Thymus (tissue), 11 donors: ENCODE data around the gene CRTC1. TPM values are rescaled to one million over a fixed set of nuclear protein-coding genes. Genes with fewer than 3 reads are reported as not detected.

ENCODE experiments used
- DNase-seq, 9 donors: peaks; one replicate each; pipeline ENCODE4 v3.0.0-alpha.2; 2013; ENCODE audit warnings: low spot score in 9 of 9, low read depth in 6 of 9, missing footprints in 1 of 9
- H3K27ac ChIP-seq, 2 donors: one replicate each; pipeline ENCODE4 v1.5.1; 2013; ENCODE audit warnings: control low read depth in 1 of 2, low read depth in 1 of 2, low read length in 1 of 2, mild to moderate bottlenecking in 1 of 2, moderate library complexity in 1 of 2
- H3K27me3 ChIP-seq, 2 donors: one replicate each; pipeline ENCODE4 v1.5.1; 2013; ENCODE audit warnings: low read length in 1 of 2; ENCODE audit not compliant: control insufficient read depth in 2 of 2, insufficient read depth in 1 of 2
- H3K36me3 ChIP-seq, 2 donors: one replicate each; pipeline ENCODE4 v1.5.1; 2013; ENCODE audit warnings: low read length in 1 of 2, mild to moderate bottlenecking in 1 of 2, moderate library complexity in 1 of 2; ENCODE audit not compliant: control insufficient read depth in 2 of 2, insufficient read depth in 2 of 2
- H3K4me1 ChIP-seq, 2 donors: one replicate each; pipeline ENCODE4 v1.5.1; 2013; ENCODE audit warnings: low read length in 2 of 2; ENCODE audit not compliant: control insufficient read depth in 2 of 2, insufficient read depth in 2 of 2
- H3K4me3 ChIP-seq, 2 donors: one replicate each; pipeline ENCODE4 v1.5.1; 2013; ENCODE audit warnings: low read length in 2 of 2, control low read depth in 1 of 2, mild to moderate bottlenecking in 1 of 2
- H3K9me3 ChIP-seq, 2 donors: one replicate each; pipeline ENCODE4 v1.5.1; 2013; ENCODE audit warnings: low read length in 1 of 2, mild to moderate bottlenecking in 1 of 2; ENCODE audit not compliant: control insufficient read depth in 2 of 2, insufficient read depth in 1 of 2
- WGBS: extraction: QIAGEN DNeasy Blood & Tissue Kit; methylation state at CpG from one replicate; pipeline ENCODE4 v1.1.7; 2013; 5-methylcytosine and 5-hydroxymethylcytosine counted together
- polyA plus RNA-seq: library from polyadenylated mRNA; stranded (reverse); fragments of 200-250 nt; gene quantifications from one replicate; pipeline ENCODE4 v1.2.3, GENCODE V29; 2013
- total RNA-seq: library from RNA; stranded (reverse); fragments of 120-200 nt; gene quantifications from one replicate; pipeline ENCODE4 v1.2.4, GENCODE V29; 2013
- donor health status: healthy.

CRTC1 gene
- total and polyA plus RNA-seq, 2 donors, result 1.2 to 9.7 TPM

- DNase-seq, result no peak
- Histone ChIP-seq H3K27ac (no peak within 1 kb of the TSS), H3K4me1 (peaks cover 0 to 9% of the 10 kb centered on the region in 2 donors), H3K9me3 (peaks cover 3 to 15% of the 10 kb centered on the region in 2 donors), H3K27me3 (peaks cover 86 to 100% of the 10 kb centered on the region in 2 donors), H3K36me3 (no peaks in the 10 kb centered on the region), H3K4me3 (no peak within 1 kb of the TSS)
- 5% methylated on average over 61 of the region's 61 CpGs for WGBS
Observed at GRCh38 chr19:18790566-18791314, 107.3 kb downstream of the CRTC1 start, which contains the start of gene COMP. Gene COMP, minus strand, starts transcription at chr19:18791305. Its CDS starts 36 bp downstream, at chr19:18791269.

GRCh38 chr19:18791315-18791678 lies 107.8 kb downstream of the CRTC1 start:
- no peak for DNase-seq
- Histone ChIP-seq H3K27me3 (peaks cover 81 to 100% of the 10 kb centered on the region in 2 donors), H3K36me3 (no peaks in the 10 kb centered on the region), H3K4me1 (peaks cover 0 to 10% of the 10 kb centered on the region in 2 donors), H3K9me3 (peaks cover 3 to 15% of the 10 kb centered on the region in 2 donors), H3K27ac (no peak overlapping the region), H3K4me3 (no peak overlapping the region)
- WGBS, result 30% methylated on average over 21 of the region's 21 CpGs

- Histone ChIP-seq H3K4me1 (peaks cover 0 to 7% of the 10 kb centered on the region in 2 donors), H3K36me3 (no peaks in the 10 kb centered on the region), H3K27me3 (peaks cover 70 to 100% of the 10 kb centered on the region in 2 donors), H3K4me3 (no peak overlapping the region), H3K27ac (no peak overlapping the region), H3K9me3 (peaks cover 1 to 4% of the 10 kb centered on the region in 2 donors)
- no peak for DNase-seq
- WGBS, result 82% methylated on average over 3 of the region's 3 CpGs
Observed at GRCh38 chr19:18792661-18793060, 109.2 kb downstream of the CRTC1 start.

- 83% methylated on average over 13 of the region's 13 CpGs for WGBS
- Histone ChIP-seq H3K27me3 (peaks cover 65 to 100% of the 10 kb centered on the region in 2 donors), H3K9me3 (peaks cover 1 to 3% of the 10 kb centered on the region in 2 donors), H3K4me3 (no peak overlapping the region), H3K27ac (no peak overlapping the region), H3K4me1 (peaks cover 0 to 7% of the 10 kb centered on the region in 2 donors), H3K36me3 (no peaks in the 10 kb centered on the region)
- no peak for DNase-seq
Observed at GRCh38 chr19:18793144-18794028, 109.9 kb downstream of the CRTC1 start.

GRCh38 chr19:18794029-18794313 lies 110.5 kb downstream of the CRTC1 start:
- no peak for DNase-seq
- H3K4me1 ChIP-seq, result peaks cover 0 to 5% of the 10 kb centered on the region in 2 donors
- H3K27ac ChIP-seq, result no peak overlapping the region
- no peaks in the 10 kb centered on the region for H3K36me3 ChIP-seq
- H3K27me3 ChIP-seq, result peaks cover 59 to 100% of the 10 kb centered on the region in 2 donors
- WGBS, result 76% methylated on average over 5 of the region's 5 CpGs
- H3K9me3 ChIP-seq, result peaks cover 0 to 1% of the 10 kb centered on the region in 2 donors
- no peak overlapping the region for H3K4me3 ChIP-seq

GRCh38 chr19:18794692-18795091 lies 111.2 kb downstream of the CRTC1 start:
- peaks cover 52 to 95% of the 10 kb centered on the region in 2 donors for H3K27me3 ChIP-seq
- no peak for DNase-seq
- no peak overlapping the region for H3K4me3 ChIP-seq
- WGBS, result 95% methylated on average over 6 of the region's 6 CpGs
- no peak overlapping the region for H3K27ac ChIP-seq
- H3K4me1 ChIP-seq, result peaks cover 0 to 3% of the 10 kb centered on the region in 2 donors
- H3K36me3 ChIP-seq, result no peaks in the 10 kb centered on the region
- peaks cover 0 to 1% of the 10 kb centered on the region in 2 donors for H3K9me3 ChIP-seq

- H3K4me3 ChIP-seq, result no peak overlapping the region
- H3K4me1 ChIP-seq, result peaks cover 0 to 3% of the 10 kb centered on the region in 2 donors
- peaks cover 0 to 1% of the 10 kb centered on the region in 2 donors for H3K9me3 ChIP-seq
- no peaks in the 10 kb centered on the region for H3K36me3 ChIP-seq
- WGBS, result 17% methylated on average over 21 of the region's 21 CpGs
- DNase-seq, result no peak
- peaks cover 44 to 89% of the 10 kb centered on the region in 2 donors for H3K27me3 ChIP-seq
- no peak overlapping the region for H3K27ac ChIP-seq
Observed at GRCh38 chr19:18795540-18795939, 112.1 kb downstream of the CRTC1 start.

- no peak for DNase-seq
- H3K27ac ChIP-seq, result no peak overlapping the region
- H3K9me3 ChIP-seq, result no peaks in the 10 kb centered on the region
- H3K4me1 ChIP-seq, result peaks cover 0 to 3% of the 10 kb centered on the region in 2 donors
- 88% methylated on average over 2 of the region's 2 CpGs for WGBS
- peaks cover 37 to 89% of the 10 kb centered on the region in 2 donors for H3K27me3 ChIP-seq
- no peak overlapping the region for H3K4me3 ChIP-seq
- no peaks in the 10 kb centered on the region for H3K36me3 ChIP-seq
Observed at GRCh38 chr19:18796239-18796638, 112.8 kb downstream of the CRTC1 start.
